Stimulated activated CD8-positive, alpha-beta memory T cell treated with anti-CD3 and anti-CD28 coated beads, Interleukin-4, amount 100 ng/mL, for 1 hour (primary cell): ENCODE results near the gene ITGA8.
"Not testable (repeated sequence)": the region's sequence is repeated elsewhere in the genome, so short reads cannot be mapped to it uniquely, and the experiment has no call there.

Experiments
- DNase-seq, 2 donors: peaks; one replicate each; pipeline ENCODE4 v3.0.0-alpha.2; 2020; ENCODE audit warnings: low read depth in 2 of 2, low spot score in 1 of 2

The ITGA8 gene

DNA sequence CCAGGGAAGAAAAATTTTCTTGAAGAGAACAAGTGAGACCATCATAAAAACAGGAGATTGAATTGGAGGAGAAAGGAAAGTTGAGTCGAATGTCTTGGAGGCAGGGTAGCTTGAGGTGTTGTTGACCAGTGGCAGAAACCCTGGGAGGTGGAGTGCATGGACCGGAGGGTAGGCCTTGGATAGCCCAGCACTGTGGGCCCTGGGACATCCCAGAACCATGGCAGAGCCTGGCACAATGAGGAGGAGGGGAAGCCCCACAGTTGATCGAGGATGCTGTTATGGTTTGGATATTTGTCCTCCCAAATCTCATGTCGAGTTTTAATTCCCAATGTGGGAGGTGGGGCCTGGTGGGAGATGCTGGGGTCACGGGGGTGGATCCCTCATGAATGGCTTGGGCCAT lies 157.1 kb downstream of the ITGA8 start:
- DNase-seq = no peak

DNA sequence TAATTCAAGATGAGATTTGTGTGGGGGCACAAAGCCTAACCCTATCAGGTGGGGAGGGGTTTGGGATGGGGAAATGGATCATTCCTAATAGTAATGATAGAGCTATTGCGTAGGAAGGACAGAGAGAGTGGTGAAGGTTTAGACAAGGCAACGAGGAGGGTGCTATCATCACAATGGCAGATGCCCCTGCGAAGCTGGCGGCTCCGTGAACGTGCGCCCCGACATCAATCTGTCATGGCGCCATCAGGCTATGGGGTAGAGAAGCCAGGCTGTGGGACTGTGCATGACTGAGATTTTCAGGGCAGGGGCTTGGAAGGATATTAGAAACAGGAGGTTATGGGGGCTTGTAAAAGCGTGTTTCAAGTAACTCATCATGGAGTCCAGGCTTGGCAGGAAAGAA lies 157.6 kb downstream of the ITGA8 start:
- DNase-seq = no peak

DNA sequence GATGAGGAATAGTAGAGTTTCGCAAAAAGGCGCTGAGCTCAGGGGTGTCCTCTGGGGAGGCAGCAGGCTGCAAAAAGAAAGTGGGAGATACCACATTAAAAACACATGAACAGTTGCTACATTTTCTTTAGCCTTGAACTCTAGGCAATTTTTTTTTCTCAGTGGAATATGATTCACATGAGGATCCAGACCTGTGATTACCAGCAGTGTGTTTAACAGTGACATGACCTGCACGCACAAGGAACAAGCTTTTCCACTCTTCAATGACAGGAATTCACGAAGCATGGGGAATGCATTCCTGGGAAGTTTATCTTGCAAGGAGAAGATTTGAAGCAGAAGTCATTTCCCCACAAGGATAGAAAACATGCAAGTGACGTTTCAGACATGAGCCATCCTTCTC lies 161.6 kb downstream of the ITGA8 start:
- no peak for DNase-seq

DNA sequence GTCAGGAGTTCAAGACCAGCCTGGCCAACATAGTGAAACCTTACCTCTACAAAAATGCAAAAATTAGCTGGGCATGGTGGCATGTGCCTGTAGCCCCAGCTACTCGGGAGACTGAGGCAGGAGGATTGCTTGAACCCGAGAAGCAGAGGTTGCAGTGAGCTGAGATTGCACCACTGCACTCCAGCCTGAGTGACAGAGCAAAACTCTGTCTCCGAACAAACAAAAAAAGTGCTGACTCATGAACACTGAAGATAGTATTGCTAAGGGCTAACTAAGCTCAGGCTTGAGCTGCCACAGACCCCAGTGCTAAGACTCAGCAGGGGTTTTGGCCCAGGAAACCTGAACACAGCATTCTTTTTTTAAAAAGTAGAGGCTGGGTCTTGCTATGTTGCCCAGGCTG lies 162.6 kb downstream of the ITGA8 start:
- DNase-seq = not testable (repeated sequence)

DNA sequence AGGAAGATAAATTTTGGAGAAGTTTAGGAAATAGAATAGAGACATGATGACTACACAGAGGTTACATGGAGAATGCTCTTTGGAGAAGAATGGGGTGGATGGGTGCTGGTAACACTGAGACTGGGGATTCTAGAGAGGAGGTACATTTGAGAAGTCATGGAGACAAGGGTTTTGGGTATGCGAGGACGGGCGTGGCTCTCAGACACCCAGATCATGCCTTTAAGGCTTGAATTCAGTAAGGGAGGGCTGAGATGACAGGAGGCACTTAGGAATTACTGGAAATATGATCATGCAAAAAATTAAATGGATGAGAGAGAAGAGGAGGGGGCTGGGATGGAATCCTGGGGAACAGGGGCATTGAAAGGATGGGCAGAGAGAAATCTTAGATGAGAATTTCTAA lies 168.8 kb downstream of the ITGA8 start:
- no peak for DNase-seq

DNA sequence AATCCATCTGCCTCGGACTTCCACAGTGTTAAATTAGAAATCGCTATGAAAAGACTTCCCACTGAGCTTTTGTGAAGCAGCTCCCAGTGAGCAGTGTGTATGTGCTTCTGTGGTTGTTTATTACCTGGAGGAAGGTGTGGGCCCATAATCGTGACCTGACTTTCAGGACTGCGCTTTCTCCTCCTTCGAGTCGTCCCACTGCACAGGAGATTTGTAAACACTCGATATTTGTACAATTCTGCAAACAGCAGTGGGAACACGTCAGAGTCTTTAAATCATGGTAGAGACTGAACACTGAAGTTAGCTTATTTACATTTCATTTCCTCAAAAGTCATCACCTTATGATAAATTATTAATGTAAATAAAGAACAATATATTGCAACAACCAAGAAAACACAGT lies 171.4 kb downstream of the ITGA8 start:
- DNase-seq = no peak

DNA sequence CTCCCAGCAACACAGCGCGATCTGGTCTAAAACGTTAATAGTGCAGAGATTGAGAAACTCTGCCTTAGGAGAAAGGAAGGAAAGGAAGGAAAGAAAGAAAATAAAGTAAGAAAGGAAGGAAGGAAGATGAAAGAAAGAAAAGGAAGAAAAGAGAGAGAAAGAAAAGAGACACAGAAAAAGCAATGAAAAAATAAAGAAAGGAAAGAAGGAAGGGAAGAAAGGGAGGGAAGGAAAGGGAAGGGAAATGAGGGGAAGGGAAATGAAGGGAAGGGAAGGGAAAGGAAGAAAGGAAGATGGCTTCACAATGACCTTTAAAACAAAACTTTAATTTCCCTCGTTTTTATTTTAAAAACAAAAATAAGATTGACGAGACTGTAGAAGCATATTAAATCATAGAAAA lies 173.1 kb downstream of the ITGA8 start:
- DNase-seq = no peak

DNA sequence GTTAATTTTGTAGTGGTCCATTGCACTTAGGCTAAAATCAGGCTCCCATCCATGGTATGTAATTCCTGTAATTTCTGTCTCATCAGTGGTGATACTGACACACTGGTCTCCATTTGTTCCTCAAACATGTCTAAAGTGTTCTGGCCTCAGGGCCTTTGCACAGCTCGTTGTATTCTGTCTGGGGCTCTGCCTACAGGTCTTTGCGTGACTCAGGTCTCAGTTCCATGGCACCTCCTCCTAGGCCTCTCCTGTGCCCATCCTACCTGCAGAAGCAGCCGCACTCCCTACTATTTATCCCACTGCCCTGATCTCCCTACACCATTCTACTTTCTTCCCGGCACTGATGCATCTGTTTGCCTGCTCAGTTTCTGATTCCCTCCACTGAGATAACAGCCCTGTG lies 173.8 kb downstream of the ITGA8 start:
- no peak for DNase-seq

DNA sequence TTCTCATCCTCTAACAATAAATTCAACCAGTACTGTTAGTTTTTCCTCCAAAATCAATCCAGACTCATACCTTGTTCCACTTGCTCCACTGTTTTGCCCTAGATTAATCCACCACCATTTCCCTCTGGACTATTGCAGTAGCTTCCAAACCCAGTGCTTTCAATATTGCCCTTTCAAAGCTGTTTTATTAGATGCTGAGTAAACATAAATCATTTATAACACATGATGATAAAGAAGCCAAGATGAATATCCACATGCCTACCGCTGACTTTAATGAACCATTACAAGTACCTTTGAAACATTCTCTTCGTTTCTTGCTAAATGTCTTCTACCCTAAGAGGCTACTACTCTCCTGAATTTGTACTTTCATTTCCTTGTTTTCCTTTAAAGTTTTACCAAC lies 174.5 kb downstream of the ITGA8 start:
- DNase-seq = no peak

DNA sequence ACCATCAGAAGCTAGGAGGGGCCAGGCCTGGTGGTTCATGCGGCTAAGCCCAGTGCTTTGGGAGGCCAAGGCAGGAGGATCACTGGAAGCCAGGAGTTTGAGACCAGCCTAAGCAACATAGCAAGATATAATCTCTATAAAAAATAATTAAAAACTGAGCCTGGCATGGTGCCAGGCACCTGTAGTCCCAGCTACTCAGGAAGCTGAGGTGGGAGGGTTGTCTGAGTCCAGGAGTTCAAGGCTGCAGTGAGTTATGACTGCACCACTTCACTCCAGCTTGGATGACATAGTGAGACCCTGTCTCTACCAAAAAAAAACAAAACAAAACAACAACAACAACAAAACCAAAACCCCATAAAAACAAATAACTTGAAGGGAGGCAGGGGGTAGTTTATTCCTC lies 175.7 kb downstream of the ITGA8 start:
- DNase-seq = no peak

DNA sequence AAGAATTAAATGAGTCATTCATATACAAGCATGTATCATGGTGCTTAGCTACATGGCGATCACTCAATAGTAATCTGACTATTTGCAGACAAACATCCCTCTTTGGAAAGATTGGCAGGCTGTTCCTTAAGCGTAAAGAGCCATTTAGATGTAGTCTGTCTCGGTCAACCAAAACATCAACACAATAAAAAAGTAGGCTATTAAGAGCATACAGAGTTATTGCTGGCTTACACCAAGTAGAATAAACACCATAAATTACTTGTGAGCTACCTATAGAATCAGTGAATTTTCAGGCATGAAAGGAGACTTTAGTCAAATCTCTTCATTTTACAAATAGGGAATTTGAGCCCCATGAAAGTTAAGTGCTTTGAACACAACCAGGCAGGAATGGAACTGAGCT lies 176.9 kb downstream of the ITGA8 start:
- DNase-seq = no peak

DNA sequence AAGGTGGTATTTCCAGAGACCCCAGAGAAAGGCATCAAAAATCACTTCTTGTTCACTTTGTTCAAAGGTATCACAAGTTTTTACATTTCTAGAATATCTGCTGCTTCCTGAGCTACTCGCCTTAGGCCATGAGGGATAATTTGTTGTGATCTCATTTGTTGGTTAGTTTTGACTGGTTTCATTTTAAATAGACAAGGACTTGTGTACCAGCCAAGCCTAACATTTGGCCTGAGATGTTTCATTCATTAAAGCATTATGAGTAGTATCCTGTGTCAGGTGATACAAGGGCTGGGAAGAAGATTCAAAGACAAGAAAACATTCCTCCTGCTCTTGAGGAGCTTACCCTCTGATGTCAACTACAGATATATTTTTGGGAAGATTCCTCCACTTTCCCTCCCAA lies 178.3 kb downstream of the ITGA8 start:
- DNase-seq = no peak

DNA sequence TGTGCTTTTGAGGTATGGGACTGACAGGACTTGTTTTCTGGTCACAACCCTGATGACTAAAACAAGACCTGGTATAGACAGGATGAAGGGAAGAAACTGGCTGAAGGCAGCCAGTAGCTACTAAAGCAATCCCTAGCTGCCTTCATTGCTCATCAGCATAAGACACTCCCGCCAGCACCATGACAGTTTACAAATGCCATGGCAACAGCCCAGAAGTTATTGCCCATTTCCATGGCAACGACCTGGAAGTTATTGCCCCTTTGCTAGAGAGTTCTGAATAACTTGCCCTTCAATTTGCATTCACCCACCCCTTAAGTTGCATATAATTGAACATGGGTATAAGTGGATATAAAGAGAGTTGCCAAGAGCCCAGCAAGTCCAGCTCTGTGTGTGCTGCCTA lies 179.0 kb downstream of the ITGA8 start:
- no peak for DNase-seq

DNA sequence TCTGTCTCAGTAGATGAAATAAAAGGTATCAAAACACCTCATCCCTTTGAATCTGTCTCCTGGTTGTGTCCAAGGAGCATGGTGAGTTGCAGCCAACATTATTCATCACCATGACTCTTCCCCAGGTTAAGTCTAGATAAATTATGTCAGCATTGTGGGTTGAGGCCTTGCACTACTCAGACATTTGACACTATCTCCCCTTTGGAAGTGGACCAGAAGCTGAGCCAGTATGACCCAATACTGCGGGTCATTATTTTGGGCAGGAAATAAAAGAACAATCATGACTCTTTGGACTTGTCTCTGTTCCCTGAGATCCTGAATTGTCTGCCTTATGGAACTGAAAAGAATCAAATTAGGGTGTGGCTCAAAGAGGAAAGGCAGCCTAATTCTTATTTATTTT lies 180.5 kb downstream of the ITGA8 start:
- no peak for DNase-seq

DNA sequence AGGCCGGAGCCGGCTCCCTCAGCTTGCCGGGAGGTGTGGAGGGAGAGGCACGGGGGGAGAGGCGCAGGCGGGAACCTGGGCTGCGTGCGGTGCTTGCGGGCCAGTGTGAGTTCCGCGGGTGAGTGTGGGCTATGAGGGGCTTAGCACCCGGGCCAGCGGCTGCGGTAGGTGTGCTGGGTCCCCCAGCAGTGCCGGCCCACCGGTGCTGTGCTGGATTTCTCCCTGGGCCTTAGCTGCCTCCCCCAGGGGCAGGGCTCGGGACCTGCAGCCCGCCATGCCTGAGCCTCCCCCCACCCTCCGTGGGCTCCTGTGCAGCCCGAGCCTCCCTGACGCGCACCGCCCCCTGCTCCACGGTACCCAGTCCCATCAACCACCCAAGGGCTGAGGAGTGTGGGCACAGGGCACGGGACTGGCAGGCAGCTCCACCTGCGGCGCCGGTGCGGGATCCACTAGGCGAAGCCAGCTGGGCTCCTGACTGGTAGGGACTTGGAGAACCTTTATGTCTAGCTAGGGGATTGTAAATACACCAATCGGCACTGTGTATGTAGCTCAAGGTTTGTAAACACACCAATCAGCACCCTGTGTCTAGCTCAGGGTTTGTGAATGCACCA lies 184.7 kb downstream of the ITGA8 start:
- not testable (repeated sequence) for DNase-seq

DNA sequence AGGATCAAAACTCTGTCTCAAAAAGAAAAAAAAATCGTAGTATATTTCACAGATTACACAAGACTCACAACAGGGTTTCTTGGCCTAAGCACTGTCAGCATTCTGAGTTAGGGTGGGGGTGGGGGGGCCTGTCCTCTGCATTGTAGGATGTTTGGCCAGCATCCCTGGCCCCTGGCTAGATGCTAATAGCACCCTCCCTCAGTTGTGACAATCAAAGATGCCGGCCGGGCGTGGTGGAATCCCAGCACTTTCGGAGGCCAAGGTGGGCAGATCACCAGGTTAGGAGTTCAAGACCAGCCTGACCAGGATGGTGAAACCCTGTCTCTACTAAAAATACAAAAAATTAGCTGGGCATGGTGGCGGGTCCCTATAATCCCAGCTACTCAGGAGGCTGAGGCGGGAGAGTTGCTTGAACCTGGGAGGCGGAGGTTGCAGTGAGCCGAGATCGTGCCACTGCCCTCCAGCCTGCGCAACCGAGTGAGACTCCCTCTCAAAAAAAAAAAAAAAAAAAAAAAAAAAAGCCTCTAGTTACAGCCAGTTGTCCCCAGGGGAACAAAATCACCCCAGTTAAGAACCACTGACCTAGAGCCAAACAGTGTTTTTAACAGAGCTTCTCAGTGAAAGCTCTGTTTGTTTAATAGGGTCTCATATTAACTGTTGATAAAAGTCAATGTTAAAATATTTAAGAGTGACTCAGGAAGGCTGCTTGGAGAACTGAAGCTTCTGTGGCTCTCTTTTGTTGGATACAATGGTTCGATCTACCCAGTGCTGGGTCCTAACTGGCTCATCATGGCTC lies 187.6 kb downstream of the ITGA8 start:
- no peak for DNase-seq

DNA sequence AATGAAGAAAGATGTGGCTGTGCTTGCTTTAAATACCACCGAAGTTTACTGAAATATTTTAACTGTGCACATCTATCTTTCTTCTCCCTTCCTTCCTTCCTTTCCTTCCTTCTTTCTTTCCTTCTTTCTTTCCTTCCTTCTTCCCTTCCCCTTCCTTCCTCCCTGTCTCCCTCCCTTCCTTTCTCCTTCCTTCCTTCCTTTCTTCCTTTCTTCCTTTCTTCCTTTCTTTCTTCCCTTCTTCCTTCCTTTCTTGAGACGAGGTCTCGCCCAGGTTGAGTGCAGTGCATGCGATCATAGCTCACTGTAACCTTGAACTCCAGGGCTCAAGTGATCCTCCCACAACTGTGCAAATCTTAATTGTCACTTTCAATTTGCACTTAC lies 190.9 kb downstream of the ITGA8 start:
- DNase-seq = no peak

DNA sequence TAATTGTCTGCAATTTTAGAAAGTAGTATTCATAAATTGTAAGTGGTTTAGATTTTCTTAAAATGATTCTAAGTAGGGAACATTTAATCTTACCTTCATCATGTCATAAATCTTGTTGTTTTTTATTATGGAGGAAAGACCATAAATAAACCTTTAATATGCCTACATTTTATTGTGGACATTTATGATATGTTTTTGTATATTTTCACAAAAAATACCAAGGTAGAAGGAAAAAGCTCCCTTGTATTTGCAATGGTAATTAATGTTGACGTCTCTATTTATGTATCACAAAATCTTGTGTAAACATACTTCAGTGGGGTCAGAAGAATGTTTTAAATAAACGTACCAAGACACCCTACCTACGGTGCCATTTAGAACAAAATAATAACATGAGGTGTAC lies 193.0 kb downstream of the ITGA8 start:
- no peak for DNase-seq

DNA sequence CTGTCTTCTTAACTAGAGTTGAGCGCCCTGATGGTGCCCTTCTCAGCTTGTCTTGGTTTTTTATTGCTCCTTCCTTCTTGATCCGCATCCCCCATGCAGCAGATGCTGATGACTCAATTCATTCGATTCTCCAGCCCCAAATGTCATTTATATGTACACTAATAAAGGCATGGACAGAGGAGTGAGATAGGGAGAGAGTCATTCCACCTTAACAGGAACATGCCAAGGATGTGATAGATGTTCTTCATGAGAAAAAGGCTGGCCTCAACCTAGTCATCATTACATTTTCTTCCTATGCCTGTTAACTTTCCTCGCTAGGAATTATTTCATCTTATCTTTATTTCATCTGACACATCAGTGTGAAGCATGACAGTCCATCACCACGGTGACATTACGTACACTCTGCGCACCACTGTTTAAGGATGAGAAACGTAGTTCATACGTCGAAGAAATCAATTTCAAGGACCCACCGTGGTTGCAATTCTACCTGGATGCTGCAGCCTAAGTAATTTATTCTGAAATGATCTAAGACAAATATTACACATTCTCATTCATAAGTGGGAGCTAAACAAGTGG lies 198.3 kb downstream of the ITGA8 start:
- no peak for DNase-seq

DNA sequence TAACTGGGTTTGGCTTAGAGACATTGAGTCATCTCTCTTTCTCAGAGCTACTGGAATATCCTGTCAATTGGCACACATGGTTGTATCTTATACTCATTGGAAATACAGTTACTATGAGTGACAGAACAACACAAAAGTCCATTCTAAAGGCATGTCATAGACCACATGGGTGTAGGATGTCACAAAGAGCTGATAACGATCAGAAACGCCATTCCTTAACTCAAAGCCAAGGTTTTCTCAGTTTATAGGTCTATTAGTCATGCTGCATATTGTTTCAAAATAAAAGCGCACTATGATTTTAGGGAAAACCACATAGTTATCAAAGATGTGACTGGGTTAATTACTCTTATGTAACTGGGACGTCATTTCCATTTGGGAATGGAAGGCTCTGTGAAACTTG lies 201.5 kb downstream of the ITGA8 start:
- DNase-seq = no peak

DNA sequence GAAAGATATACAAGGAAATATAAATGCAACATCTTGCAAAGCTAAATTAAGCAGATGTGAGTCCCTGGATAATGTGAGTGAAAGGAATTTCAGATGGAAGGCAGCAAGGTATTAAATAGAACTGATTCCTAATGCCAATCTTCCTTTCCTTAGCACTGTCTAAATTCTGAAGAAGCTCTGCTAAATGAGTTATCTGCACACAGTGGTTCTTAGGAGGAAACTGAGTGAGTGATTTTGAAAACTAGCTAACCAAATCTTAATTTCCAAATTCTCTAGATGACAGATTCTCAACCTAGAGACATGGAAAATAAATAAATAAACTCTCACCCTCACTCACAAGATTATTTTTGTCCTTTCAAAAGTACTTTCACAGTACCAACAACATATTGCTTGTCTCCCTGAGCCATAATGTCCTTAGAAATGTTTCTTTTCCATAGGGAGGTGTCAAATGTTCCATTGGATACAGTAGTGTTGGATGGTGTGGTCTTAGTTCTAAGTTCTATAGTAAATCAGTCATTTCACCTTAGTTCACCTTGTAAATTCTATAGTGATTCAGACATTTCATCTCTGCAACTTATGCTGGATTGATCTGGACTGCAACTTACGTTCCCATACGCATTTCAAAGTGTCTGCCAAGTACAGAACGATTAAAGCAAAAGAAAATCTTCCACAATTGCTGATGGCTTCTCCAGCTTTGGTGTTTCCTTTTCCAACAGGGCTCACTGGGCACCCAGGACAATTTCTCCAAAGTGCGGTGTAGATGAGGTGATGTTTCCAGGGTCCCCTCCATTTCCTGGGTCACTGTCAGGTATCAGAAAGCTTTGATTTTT lies 203.3 kb downstream of the ITGA8 start:
- DNase-seq = no peak

DNA sequence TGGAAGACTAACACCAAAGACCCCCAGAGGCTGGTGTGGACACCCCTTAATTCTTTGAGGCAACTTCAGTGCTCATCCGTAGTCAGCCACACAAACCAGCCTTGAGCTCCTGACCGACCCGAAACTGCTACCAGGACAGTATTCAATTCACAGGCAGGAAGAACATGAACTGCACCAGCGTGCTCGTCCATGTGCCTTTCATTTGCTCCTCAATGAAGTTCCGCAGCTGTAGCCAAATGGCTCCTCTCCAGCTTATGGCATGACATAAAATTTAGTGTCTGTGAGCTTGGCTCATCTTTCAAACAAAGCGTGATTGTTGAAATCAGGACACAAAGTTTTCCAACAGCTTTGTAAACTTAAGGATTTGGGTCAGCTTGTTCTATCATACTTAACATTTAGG lies 204.5 kb downstream of the ITGA8 start:
- no peak for DNase-seq
